SU-DHL-6 (cell line): Measurements from ENCODE around the gene RPS6KA2.

Experiments used
- CTCF ChIP-seq: fragments of 200-600 bp; sonication (generic); IDR thresholded peaks from one replicate; pipeline ENCODE4 v1.5.1; 2017; ENCODE audit warnings: antibody characterized with exemption, mild to moderate bottlenecking, low read length, moderate library complexity; ENCODE audit not compliant: insufficient read depth, poor library complexity, severe bottlenecking
- EZH2phosphoT487 ChIP-seq: fragments of 200-600 bp; sonication (generic), shearing (Covaris generic); conservative IDR thresholded peaks from 2 replicates; pipeline ENCODE4 v1.6.1; 2018; ENCODE audit warnings: mild to moderate bottlenecking, antibody characterized with exemption, low read length, moderate library complexity, mixed read lengths

GRCh38 chr6:166469426-166469961, 157.6 kb downstream of the RPS6KA2 start:
- no peak for TF ChIP-seq CTCF
- TF ChIP-seq EZH2phosphoT487, result no peak
